ENCODE results near the gene GRID2. TPM values are rescaled to one million over a fixed set of nuclear protein-coding genes. Genes with fewer than 3 reads are reported as not detected.

The GRID2 gene
- total and polyA plus RNA-seq, 2 of the 13 experiments (the other 11 are each of a cell fraction or from before 2014, with no cell fraction given): not detected

GRCh38 chr4:93132631-93133030 is 828.9 kb downstream of the GRID2 start:
- H3K4me2 ChIP-seq (ENCODE audit: low read depth, low read length): no peak overlapping the region

More at GRCh38 chr4:93132631-93133030, 828.9 kb downstream of the GRID2 start:
- no peak for TF ChIP-seq ZNF572 (CRISPR knock-in tag; IDR thresholded peaks at IDR 0.05)
- no peak for TF ChIP-seq TEAD3 (CRISPR knock-in tag; optimal IDR thresholded peaks at IDR 0.05; ENCODE audit: borderline replicate concordance)
- TF ChIP-seq ATF6 (CRISPR knock-in tag; conservative IDR thresholded peaks at IDR 0.05): no peak
- no peak for TF ChIP-seq NONO (IDR thresholded peaks at IDR 0.05)
- no peak for TF ChIP-seq NONO (CRISPR knock-in tag; conservative IDR thresholded peaks at IDR 0.05)
- TF ChIP-seq MTERF4 (CRISPR knock-in tag; IDR thresholded peaks at IDR 0.05): no peak
- no peak for TF ChIP-seq ZNF343 (CRISPR knock-in tag; IDR thresholded peaks at IDR 0.05)
- no peak for TF ChIP-seq CBFB (CRISPR knock-in tag; IDR thresholded peaks at IDR 0.05)
- no peak for TF ChIP-seq YEATS4 (CRISPR knock-in tag; IDR thresholded peaks at IDR 0.05; ENCODE audit: borderline replicate concordance)
- no peak for TF ChIP-seq FOXO1 (CRISPR knock-in tag; IDR thresholded peaks at IDR 0.05)
- TF ChIP-seq, protein P1, sequence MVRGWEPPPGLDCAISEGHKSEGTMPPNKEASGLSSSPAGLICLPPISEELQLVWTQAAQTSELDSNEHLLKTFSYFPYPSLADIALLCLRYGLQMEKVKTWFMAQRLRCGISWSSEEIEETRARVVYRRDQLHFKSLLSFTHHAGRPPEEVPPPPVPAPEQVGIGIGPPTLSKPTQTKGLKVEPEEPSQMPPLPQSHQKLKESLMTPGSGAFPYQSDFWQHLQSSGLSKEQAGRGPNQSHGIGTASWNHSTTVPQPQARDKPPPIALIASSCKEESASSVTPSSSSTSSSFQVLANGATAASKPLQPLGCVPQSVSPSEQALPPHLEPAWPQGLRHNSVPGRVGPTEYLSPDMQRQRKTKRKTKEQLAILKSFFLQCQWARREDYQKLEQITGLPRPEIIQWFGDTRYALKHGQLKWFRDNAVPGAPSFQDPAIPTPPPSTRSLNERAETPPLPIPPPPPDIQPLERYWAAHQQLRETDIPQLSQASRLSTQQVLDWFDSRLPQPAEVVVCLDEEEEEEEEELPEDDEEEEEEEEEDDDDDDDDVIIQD (CRISPR knock-in tag; IDR thresholded peaks at IDR 0.05; ENCODE audit: low read depth): no peak
- no peak for TF ChIP-seq ZNF34 (CRISPR knock-in tag; IDR thresholded peaks at IDR 0.05; ENCODE audit: borderline replicate concordance)
- no peak for TF ChIP-seq DZIP1 (CRISPR knock-in tag; IDR thresholded peaks at IDR 0.05)
- TF ChIP-seq, protein P2, sequence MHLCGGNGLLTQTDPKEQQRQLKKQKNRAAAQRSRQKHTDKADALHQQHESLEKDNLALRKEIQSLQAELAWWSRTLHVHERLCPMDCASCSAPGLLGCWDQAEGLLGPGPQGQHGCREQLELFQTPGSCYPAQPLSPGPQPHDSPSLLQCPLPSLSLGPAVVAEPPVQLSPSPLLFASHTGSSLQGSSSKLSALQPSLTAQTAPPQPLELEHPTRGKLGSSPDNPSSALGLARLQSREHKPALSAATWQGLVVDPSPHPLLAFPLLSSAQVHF (CRISPR knock-in tag; IDR thresholded peaks at IDR 0.05): no peak
- no peak for TF ChIP-seq MTF2 (CRISPR knock-in tag; IDR thresholded peaks at IDR 0.05; ENCODE audit: borderline replicate concordance)
- no peak for TF ChIP-seq GATAD1 (CRISPR knock-in tag; IDR thresholded peaks at IDR 0.05)
- no peak for TF ChIP-seq BRD4 (CRISPR knock-in tag; IDR thresholded peaks at IDR 0.05)
- no peak for TF ChIP-seq ZNF549 (CRISPR knock-in tag; IDR thresholded peaks at IDR 0.05)
- TF ChIP-seq REXO4 (CRISPR knock-in tag; IDR thresholded peaks at IDR 0.05; ENCODE audit: borderline replicate concordance): no peak
- no peak for TF ChIP-seq NFE2L2 (IDR thresholded peaks at IDR 0.05; ENCODE audit: low read length)
- Histone ChIP-seq H3K9ac (ENCODE audit: insufficient read depth, low read depth, low read length) (no peak overlapping the region), H3K9me3 (ENCODE audit: low read length) (no peaks in the 10 kb centered on the region), H2AFZ (ENCODE audit: low read length) (no peak overlapping the region), H3K36me3 (replicated peaks in 1 of 2; ENCODE audit: control insufficient read depth in 1 of 2, insufficient read depth in 2 of 2, low read length in 2 of 2) (no peaks in the 10 kb centered on the region), H4K20me1 (ENCODE audit: insufficient read depth, low read length) (no peaks in the 10 kb centered on the region), H3K27ac (ENCODE audit: extremely low read length, insufficient read depth, low read length) (no peak overlapping the region), H3K4me3 (replicated peaks in 1 of 3; ENCODE audit: insufficient read depth in 1 of 3, low read depth in 2 of 3, low read length in 3 of 3) (no peak overlapping the region), H3K27me3 (ENCODE audit: control insufficient read depth in 1 of 2, insufficient read depth in 2 of 2, low read length in 2 of 2) (no peaks in the 10 kb centered on the region), H3K4me1 (ENCODE audit: insufficient read depth, low read length) (no peaks in the 10 kb centered on the region), H3K79me2 (ENCODE audit: insufficient read depth, low read length) (no peaks in the 10 kb centered on the region)
- DNase-seq (ENCODE audit: low spot score) (no peak), ATAC-seq (no peak), FAIRE-seq (no peak)
- no TSS peak for BruUV-seq (replicated peaks)
- CTCF ChIA-PET (ENCODE audit: low intra/inter-chr PET ratio, low total read pairs): no interaction called here
- intact Hi-C loops (cut with micrococcal nuclease; ENCODE audit: unreplicated experiment) (no loop called here), in situ Hi-C loops (cut with HindIII; ENCODE audit: extremely low pct_ligation_motif_present, low pct_unique_long_range_greater_than_20kb) (no loop called here)
- POLR2A ChIA-PET: no interaction called here
- WGBS (ENCODE audit: low lambda C conversion rate): 17% methylated on average over 6 of the region's 6 CpGs

Measured in HepG2 (cell line).